GM12865 (cell line): ENCODE data around the gene RPL36.

Experiments
- DNase-seq: peaks from one replicate; pipeline ENCODE4 v3.0.0; 2010; ENCODE audit warnings: low read depth
- H3K4me3 ChIP-seq: 2 replicates; pipeline ENCODE4 v1.5.1; 2011; ENCODE audit warnings: mild to moderate bottlenecking, low read depth, low read length, control low read depth
- TF ChIP-seq, protein P1 (sequence below): IDR thresholded peaks from 2 replicates; pipeline ENCODE4 v1.5.1; 2011; ENCODE audit warnings: low read length, control low read depth, low read depth, inconsistent platforms; ENCODE audit not compliant: insufficient read depth; ENCODE audit errors: missing control alignments

RPL36 gene

DNA sequence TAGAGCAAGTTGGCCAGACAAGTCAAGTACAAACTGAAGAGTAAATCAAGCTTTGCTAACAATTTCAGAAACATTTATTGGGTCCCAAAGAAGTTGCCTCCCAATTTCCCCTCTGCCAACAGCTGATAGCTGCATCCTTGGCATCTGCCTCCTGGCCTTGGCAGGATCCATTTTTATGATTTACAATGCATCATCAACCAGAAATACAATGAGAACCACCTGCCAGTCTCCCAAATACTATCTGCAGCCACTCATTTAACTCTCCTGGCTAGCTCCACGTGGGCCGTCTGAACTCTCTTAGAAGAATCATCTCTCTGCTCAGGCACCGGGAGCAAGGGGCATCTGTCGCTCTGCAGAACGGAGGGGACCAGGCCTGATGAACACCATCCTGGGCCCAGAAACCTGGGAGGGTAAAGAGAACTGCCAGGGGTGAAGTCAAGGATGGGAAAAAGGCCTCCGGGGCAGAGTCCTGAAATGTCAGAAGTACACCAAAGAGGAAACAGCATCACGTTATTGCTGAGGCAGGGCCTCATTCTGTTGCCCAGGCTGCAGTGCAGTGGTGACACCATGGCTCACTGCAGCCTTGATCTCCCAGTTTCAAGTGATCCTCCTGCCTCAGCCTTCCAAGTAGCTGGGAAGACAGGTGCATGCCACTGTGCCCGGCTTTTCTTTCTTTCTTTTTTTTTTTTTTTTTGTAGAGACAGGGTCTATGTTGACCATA is 27.3 kb downstream of the RPL36 start:
- no peak for DNase-seq
- H3K4me3 ChIP-seq: no peak overlapping the region
- TF ChIP-seq, protein P1, sequence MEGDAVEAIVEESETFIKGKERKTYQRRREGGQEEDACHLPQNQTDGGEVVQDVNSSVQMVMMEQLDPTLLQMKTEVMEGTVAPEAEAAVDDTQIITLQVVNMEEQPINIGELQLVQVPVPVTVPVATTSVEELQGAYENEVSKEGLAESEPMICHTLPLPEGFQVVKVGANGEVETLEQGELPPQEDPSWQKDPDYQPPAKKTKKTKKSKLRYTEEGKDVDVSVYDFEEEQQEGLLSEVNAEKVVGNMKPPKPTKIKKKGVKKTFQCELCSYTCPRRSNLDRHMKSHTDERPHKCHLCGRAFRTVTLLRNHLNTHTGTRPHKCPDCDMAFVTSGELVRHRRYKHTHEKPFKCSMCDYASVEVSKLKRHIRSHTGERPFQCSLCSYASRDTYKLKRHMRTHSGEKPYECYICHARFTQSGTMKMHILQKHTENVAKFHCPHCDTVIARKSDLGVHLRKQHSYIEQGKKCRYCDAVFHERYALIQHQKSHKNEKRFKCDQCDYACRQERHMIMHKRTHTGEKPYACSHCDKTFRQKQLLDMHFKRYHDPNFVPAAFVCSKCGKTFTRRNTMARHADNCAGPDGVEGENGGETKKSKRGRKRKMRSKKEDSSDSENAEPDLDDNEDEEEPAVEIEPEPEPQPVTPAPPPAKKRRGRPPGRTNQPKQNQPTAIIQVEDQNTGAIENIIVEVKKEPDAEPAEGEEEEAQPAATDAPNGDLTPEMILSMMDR: no peak

DNA sequence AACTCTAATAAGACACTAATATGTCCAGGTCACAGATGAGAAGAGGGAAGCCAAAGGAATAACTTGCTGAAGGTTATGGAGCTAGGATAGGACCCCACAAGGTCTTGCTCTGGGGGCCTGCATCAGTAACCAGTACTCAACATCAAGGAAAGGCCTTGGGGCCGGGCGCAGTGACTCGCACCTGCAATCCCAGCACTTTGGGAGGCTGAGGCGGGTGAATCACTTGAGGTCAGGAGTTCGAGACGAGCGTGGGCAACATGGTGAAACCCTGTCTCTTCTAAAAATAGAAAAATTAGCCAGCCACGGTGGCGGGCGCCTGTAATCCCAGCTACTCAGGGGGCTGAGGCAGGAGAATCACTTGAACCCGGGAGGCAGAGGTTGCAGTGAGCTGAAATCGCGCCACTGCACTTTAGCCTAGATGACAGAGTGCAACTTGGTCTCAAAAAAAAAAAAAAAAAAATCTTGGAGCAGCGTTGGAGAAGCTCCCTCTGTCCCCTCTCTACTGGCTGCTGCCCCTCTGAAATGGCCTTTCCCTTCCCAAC is 28.0 kb downstream of the RPL36 start:
- TF ChIP-seq, protein P1: no peak
- no peak for DNase-seq
- peak overlapping the region; percentile 73 for H3K4me3 ChIP-seq

DNA sequence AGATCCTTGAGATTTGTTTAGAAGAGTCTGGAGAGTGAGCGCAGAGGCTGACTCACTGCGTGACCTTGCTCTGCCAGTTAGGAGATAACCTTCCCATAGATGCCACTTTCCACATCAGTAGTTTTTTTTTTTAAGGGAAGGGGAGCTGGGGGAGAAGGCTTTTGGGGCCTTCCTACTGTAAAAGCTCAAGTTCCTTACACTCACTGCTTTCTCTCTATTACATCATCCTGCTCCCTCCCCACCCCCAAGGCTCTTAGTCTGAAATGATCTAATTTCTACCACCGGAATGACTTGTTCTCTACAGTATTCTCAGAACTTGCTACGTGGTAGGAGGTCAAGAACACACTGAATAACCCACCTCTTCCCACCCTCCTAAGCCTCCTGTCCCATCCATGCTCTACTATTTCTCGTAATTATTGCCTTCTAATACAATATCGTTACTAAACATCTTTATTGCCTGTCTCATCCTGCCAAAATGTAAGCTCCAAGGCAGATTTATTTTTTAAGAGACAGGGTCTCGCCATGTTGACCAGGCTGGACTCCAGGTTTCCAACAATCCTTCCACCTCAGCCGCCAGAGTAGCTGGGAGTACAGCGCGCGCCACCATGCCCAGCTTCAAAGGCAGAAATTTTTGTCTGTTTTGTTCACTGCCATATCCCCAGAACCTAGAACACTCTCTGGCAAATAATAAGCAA is 28.6 kb downstream of the RPL36 start:
- TF ChIP-seq, protein P1: no peak
- peak; percentile 70 for DNase-seq
- H3K4me3 ChIP-seq: peak overlapping the region; percentile 73

DNA sequence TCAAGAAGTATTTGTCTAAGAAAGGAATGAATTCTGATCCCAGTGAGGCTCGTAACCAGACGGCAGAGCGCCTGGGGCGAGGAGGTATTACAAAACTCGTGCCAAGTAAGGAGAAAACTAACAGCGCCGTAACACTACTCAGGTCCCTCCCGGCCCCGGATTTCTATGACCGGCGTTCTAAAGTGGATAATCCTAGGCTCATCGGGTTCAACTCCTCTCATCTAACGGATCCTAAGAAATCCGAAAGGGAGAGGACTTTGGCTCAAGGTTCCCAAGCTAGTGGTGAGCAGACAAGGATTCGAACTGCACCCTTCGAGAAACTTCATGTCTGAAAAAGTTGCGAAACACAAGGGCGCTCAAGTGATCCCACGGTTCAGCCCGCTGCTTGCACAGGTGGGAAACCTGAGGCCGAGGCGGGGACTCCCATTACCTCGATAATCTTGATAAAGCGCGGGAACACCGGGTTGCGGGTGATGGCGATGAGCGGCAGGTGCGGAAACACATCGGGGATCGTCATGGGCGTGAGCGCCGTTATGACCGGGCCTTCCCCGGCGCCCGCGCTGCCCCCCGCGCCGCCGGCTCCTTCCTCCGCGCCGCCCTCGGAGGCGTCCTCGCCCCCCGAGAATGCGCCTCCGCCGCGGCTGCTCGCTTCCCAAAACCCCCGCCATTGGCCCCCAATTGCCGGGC is 29.3 kb downstream of the RPL36 start:
- TF ChIP-seq, protein P1: no peak
- peak; percentile 36 for DNase-seq

DNA sequence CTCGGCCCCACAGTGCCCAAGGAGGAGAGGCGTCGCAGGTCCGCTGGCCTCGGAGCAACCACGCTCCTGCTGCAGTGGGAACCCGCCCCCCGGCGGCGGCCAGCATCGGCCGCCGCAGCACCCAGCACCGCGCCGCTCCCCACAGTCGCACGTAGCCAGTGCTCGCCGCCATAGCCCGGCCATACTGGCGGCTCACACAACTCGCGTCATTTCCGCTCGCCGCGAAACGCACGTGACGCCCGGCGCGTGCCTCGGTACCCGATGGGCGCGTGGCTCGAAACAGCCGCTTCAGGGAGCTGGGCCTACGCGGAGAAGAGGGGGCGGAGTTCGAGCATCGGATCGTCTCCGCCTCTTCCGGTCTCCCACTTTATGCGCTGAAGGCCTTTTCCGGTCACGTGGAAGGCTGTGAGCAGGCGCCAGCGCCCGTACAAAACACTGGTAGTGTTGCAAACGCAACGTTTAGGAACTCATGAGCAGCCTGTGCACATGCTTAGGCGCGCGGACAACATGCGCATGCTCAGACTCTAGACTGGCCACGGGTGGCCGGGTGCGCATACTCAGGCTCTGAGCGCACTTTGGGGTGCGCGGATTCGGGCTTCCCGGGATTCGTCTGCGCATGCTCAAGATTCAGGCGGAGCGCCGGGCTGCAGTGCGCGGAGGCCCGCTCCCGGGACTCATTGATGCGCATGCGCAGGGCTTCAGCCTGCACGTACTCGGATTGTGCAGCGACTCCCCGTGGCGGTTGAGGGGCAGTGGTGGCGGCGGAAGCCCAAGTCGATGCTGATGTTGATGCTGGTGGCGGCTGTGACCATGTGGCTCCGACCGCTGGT is 30.1 kb downstream of the RPL36 start, which contains the start of the genes CATSPERD and LONP1:
Gene CATSPERD, plus strand, starts transcription at position 677 of the 830 bp plus-strand sequence. Its CDS starts 101 bp downstream, at position 778.
Gene LONP1, minus strand, starts transcription at position 186 of the 830 bp plus-strand sequence. Its CDS starts 14 bp downstream, at position 172.
- H3K4me3 ChIP-seq: peak within 1 kb of the TSS; percentile 73
- TF ChIP-seq, protein P1: peak; percentile 97
- peak; percentile 99 for DNase-seq

More for the DNA sequence above, 29.3 kb downstream of the RPL36 start:
- H3K4me3 ChIP-seq: peak overlapping the region; percentile 73
